Thoracic aorta (tissue), 2 donors: ENCODE data around the gene SFR1. TPM values are rescaled to one million over a fixed set of nuclear protein-coding genes. Genes with fewer than 3 reads are reported as not detected.

Experiments
- ATAC-seq: fragments of 150-250 bp; one replicate; pipeline ENCODE4 v1.8.0; 2017; ENCODE audit warnings: low read depth; ENCODE audit not compliant: insufficient number of reproducible peaks, low FRiP score
- DNase-seq: peaks from one replicate; pipeline ENCODE4 v3.0.0-alpha.2; 2020; ENCODE audit warnings: low spot score
- H3K27ac ChIP-seq, 2 donors: fragments of 200-600 bp; sonication (generic); 1 replicate in 1 of 2; 2 replicates in 1 of 2; pipeline ENCODE4 v1.5.1; 2016; ENCODE audit warnings: mild to moderate bottlenecking in 2 of 2, moderate library complexity in 2 of 2
- H3K27me3 ChIP-seq: fragments of 200-600 bp; sonication (generic); replicated peaks from 2 replicates; pipeline ENCODE4 v1.6.0; 2016; ENCODE audit warnings: mild to moderate bottlenecking; ENCODE audit not compliant: insufficient read depth
- H3K36me3 ChIP-seq: fragments of 200-600 bp; sonication (generic); one replicate; pipeline ENCODE4 v1.5.1; 2016
- H3K4me1 ChIP-seq, 2 donors: fragments of 200-600 bp; sonication (generic); 1 replicate in 1 of 2; 2 replicates in 1 of 2; pipeline versions ENCODE4 v1.5.1 to v1.6.0; 2016; ENCODE audit warnings: low read depth in 2 of 2, mild to moderate bottlenecking in 1 of 2; ENCODE audit not compliant: control insufficient read depth in 1 of 2
- H3K4me3 ChIP-seq: fragments of 200-600 bp; sonication (generic); 2 replicates; pipeline ENCODE4 v1.5.1; 2016; ENCODE audit warnings: mild to moderate bottlenecking
- H3K9me3 ChIP-seq: fragments of 200-600 bp; sonication (generic); 2 replicates; pipeline ENCODE4 v1.5.1; 2016
- CTCF ChIP-seq: fragments of 200-600 bp; sonication (generic); IDR thresholded peaks from one replicate; pipeline ENCODE4 v1.5.1; 2019; ENCODE audit warnings: antibody characterized with exemption
- total RNA-seq, 2 donors: library from RNA; depleted of rRNA; stranded (reverse); fragments of >200 nt; gene quantifications; one replicate each; pipeline versions ENCODE4 v1.1.0 to v1.2.3, GENCODE V29; 2016

The SFR1 gene
- total RNA-seq, 2 donors from 2014 or later, result 4.9 to 7.4 TPM

- H3K36me3 ChIP-seq, result no peaks in the 10 kb centered on the region
- H3K4me3 ChIP-seq, result no peak overlapping the region
- no peak overlapping the region for H3K27ac ChIP-seq
- no peak for TF ChIP-seq CTCF
- H3K4me1 ChIP-seq, result no peaks in the 10 kb centered on the region
- no peaks in the 10 kb centered on the region for H3K27me3 ChIP-seq
- no peak for ATAC-seq
- no peak for DNase-seq
- no peaks in the 10 kb centered on the region for H3K9me3 ChIP-seq
Observed at GRCh38 chr10:104077663-104078151, 44.3 kb upstream of the SFR1 start.

DNA sequence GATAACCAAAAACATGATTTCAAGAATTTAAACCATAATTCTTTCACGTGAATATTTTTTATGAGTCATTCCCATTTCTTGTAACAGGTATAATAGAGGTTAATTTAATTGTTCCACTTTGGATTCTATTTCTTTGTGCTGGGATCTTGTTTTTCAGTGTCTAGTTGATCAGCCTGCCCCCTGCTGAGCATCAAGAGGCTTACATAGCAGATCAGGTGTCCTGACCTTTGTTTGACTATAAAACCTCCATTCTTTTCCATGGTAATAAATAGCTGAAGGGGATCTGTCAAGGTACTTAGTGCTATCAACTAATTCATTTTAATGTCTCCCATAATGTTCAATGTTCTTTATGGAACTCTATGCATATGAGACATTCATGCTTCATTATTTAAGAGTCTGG, 41.2 kb upstream of the SFR1 start:
- ATAC-seq, result no peak
- no peak for DNase-seq
- H3K36me3 ChIP-seq, result no peaks in the 10 kb centered on the region
- H3K9me3 ChIP-seq, result no peaks in the 10 kb centered on the region
- no peaks in the 10 kb centered on the region for H3K27me3 ChIP-seq
- H3K27ac ChIP-seq, result no peak overlapping the region
- no peaks in the 10 kb centered on the region for H3K4me1 ChIP-seq
- TF ChIP-seq CTCF, result no peak
- no peak overlapping the region for H3K4me3 ChIP-seq

- H3K9me3 ChIP-seq, result no peaks in the 10 kb centered on the region
- TF ChIP-seq CTCF, result no peak
- no peaks in the 10 kb centered on the region for H3K27me3 ChIP-seq
- ATAC-seq (no peak), DNase-seq (no peak)
- no peaks in the 10 kb centered on the region for H3K36me3 ChIP-seq
- H3K4me3 ChIP-seq, result no peak overlapping the region
- no peaks in the 10 kb centered on the region for H3K4me1 ChIP-seq
- no peak overlapping the region for H3K27ac ChIP-seq
Observed at GRCh38 chr10:104081998-104082397, 40.0 kb upstream of the SFR1 start.

GRCh38 chr10:104084482-104085142, 37.4 kb upstream of the SFR1 start:
- TF ChIP-seq CTCF, result no peak
- no peak for ATAC-seq
- no peak overlapping the region for H3K27ac ChIP-seq

DNA sequence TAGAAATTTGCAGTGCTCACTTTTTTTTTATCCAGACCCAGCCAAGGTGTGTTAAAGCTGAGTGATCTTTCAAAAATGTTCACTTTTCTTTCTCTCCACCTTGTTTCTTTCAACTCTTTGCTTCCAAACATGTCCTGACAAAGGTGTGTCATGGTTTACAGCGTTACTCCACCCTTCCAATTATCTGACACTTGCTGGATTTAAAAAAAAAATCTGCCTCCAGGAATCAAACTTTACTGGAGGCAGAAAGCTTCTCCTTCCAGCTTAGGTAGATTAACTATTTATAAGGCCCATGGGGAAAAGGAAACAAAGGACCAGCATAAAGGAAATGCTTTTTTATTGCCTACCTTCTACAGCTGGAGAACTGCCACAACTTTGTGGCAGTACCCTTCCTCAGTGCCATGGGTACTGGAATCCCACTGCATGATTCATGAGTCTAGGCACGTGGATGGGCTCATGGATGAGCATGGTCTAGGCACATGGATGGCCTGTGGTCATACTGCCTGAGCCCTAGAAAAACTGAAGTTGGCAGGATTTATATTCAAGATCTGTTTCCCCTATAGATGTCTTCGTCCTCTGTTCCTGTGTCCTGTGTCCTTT, 36.1 kb upstream of the SFR1 start, which contains the start of gene COL17A1:
TSS of gene COL17A1 (minus strand) at position 80 of the 600 bp plus-strand sequence. CDS start 5,207 bp downstream, outside the sequence.
- H3K4me3 ChIP-seq, result no peak within 1 kb of the TSS

More at GRCh38 chr10:104084482-104085142, 37.4 kb upstream of the SFR1 start:
- Histone ChIP-seq H3K36me3 (no peaks in the 10 kb centered on the region), H3K4me3 (no peak overlapping the region), H3K4me1 (no peaks in the 10 kb centered on the region), H3K27me3 (no peaks in the 10 kb centered on the region), H3K9me3 (no peaks in the 10 kb centered on the region)
- no peak for DNase-seq

More for the DNA sequence above, 36.1 kb upstream of the SFR1 start, which contains the start of gene COL17A1:
- Histone ChIP-seq H3K27ac (no peak within 1 kb of the TSS), H3K27me3 (no peaks in the 10 kb centered on the region), H3K36me3 (no peaks in the 10 kb centered on the region), H3K9me3 (no peaks in the 10 kb centered on the region), H3K4me1 (no peaks in the 10 kb centered on the region)
- no peak for TF ChIP-seq CTCF
- ATAC-seq (no peak), DNase-seq (no peak)
